HG03139 (cell line): ENCODE data around the gene FREM2.

Experiments used
- ATAC-seq: cut with Tn5 transposase; IDR thresholded peaks from one replicate; pipeline ENCODE4 v1.9.1; 2021; ENCODE audit not compliant: unreplicated experiment

The FREM2 gene

DNA sequence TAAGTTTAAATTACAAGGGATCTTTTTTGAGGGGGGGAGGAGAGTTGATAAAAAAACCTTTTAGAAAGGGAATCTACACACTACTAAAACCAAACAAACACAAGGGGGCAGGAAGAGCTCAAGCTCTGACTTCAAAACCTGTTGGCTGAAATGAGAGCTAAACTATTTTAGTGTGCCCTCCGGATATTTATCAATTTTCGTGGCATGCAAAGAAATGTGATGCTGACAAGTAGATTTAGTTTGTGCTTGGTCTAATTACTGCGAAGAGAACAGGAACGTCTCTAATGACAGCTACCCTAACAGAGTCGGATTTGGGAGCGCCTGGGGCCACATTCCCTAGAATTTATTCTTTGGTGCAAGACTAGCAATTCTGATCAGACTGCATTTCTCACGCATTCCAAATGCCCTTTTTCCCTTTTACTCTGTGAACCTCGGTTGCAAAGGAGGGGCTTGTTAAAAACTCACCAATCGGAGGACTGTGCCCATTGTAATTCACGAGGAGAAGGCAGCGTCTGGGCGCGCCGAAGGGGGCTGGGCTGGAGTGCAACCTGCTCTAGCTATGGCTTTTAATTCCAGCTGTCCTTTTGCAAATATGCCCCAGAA, 802 bp upstream of the FREM2 start:
- no peak for ATAC-seq

DNA sequence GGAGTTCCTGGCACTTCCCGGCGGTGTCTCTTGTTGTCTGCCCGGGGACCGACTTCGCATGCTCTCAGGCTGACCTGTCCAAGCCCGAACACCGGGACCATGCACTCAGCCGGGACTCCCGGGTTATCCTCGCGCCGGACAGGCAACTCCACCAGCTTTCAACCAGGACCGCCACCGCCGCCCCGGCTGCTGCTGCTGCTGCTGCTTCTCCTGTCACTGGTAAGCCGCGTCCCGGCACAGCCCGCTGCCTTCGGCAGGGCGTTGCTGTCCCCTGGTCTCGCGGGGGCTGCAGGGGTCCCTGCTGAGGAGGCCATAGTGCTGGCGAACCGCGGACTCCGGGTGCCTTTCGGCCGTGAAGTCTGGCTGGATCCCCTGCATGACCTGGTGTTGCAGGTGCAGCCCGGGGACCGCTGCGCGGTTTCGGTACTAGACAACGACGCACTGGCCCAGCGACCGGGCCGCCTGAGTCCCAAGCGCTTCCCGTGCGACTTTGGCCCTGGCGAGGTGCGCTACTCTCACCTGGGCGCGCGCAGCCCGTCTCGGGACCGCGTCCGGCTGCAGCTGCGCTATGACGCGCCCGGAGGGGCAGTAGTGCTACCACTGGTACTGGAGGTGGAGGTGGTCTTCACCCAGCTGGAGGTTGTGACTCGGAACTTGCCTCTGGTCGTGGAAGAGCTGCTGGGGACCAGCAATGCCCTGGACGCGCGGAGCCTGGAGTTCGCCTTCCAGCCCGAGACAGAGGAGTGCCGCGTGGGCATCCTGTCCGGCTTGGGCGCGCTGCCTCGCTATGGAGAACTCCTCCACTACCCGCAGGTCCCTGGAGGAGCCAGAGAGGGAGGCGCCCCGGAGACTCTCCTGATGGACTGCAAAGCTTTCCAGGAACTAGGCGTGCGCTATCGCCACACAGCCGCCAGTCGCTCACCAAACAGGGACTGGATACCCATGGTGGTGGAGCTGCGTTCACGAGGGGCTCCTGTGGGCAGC, 661 bp downstream of the FREM2 start:
- no peak for ATAC-seq

DNA sequence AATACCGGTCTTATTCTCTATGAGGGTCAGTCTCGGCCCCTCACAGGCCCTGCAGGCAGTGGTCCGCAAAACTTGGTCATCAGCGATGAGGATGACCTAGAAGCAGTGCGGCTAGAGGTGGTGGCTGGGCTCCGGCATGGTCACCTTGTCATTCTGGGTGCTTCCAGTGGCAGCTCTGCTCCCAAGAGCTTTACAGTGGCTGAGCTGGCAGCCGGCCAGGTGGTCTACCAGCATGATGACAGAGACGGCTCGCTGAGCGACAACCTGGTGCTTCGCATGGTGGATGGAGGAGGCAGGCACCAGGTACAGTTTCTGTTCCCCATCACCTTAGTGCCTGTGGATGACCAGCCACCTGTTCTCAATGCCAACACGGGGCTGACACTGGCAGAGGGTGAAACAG, 1.8 kb downstream of the FREM2 start:
- ATAC-seq: no peak

GRCh38 chr13:38690231-38690630, 3.4 kb downstream of the FREM2 start:
- ATAC-seq: no peak

DNA sequence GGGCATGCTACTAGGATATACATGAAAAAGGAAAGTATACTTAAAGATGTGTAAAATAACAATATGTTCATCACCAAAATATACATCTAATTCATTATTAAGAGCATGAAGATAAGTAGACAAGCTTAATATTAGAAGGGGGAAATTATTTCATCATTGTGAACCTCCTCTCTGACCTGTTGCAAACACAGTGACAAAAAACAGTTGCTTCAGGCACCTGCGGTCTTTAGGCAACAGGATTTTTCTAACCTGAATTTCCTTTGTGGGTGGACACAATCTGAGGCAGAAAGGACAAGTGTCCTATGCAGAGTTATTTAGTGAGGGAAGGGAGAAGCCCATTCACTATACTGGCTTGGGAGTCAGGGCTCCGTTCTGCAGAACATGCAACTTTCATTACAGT, 6.3 kb downstream of the FREM2 start:
- ATAC-seq: no peak

GRCh38 chr13:38693641-38694040, 6.8 kb downstream of the FREM2 start:
- ATAC-seq: no peak

DNA sequence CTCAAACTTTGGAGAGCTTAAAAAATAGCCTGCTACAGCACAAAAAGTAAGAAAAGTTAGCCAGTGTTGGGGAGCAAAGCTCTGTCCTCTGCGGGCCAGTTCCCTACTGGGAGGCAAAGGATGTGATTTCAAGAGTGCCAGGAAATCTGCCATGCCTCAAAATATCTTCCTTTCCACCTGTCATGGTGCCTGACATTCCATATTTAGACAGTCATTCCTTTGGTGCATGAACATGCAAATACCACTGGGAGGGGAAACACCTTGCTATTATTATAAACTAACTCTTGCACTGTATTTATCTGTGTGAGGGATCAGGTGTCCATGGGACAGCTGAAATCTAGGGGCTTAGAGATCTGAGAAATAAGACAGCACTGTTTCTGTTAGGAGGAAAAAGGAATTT, 10.3 kb downstream of the FREM2 start:
- no peak for ATAC-seq

- no peak for ATAC-seq
Measured at GRCh38 chr13:38697628-38698333, 10.9 kb downstream of the FREM2 start.

- no peak for ATAC-seq
Measured at GRCh38 chr13:38700051-38700450, 13.2 kb downstream of the FREM2 start.

DNA sequence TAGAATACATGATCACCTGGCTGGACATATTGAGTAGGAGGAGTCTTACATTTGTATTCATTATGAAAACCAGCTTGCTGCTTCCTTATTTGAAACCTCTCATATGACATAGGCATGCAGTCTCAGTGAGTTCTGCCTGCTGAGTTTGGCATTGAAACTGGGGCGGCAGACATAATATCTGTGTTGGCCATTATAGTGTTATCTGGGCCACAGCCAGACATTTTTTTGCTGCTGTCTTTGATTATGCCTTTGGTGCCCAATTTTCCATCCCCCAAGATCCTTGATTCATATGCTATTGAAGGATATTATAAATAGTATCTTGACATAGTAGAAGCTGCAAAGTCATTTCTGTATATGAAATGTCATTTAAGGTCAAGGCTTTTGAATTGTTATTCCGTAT, 15.8 kb downstream of the FREM2 start:
- no peak for ATAC-seq

DNA sequence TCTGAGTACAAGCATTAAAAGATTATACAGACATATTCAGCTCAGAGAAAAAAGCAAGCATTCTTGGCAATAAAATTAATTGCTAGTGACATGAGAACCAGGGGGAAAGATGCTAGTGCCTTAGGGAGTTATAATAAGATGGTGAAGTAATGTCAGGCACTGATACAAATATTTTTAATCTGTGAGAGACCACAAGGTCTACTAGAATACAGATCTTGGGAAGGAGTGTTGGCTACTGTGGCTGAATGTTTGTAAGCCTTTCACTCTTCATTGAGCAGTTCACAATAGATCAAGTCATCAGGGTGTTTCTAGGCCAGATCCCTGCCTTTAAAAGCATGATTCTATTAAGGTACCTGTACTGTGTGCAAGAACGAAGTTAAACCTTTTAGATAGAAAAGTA, 16.4 kb downstream of the FREM2 start:
- ATAC-seq: no peak

DNA sequence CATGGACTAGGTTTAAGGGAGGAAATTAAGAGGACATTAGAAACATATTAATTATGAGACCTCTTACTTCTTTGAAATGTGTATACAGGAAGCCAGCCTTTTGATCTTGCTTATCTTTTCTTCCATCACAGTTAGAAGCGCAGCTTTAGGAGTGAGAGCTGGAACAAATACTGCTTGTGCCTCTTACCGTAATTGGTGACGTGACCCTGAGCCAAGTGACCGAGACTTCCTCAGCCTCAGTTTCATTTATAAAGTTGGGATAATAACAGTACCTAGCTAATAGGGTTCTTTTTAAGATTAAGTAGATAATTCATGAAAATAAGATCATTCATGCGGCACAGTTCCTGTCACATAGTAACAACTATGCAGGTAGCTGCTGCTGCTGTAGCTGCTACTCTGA, 18.5 kb downstream of the FREM2 start:
- ATAC-seq: no peak

DNA sequence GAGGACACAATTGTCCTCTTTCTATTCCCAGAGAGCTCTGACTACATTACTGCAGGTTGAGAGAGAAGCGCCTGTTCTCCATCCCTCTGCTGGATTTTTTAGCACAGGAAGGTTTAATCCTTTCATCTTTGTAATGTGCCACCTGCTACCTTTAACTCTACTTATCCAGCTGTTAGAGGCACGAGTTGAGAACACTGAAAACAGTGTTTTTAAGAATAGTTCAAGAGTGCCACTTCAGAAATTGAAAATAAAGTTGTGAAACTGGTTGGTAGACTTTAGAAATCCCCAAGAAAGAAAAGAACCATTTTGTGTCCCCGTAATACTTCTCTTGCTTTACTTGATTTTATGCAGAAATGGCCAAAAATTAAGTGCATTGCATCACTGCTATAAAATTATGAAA, 20.6 kb downstream of the FREM2 start:
- no peak for ATAC-seq

GRCh38 chr13:38713046-38713445, 26.2 kb downstream of the FREM2 start:
- ATAC-seq: no peak

GRCh38 chr13:38718374-38718773, 31.5 kb downstream of the FREM2 start:
- no peak for ATAC-seq

DNA sequence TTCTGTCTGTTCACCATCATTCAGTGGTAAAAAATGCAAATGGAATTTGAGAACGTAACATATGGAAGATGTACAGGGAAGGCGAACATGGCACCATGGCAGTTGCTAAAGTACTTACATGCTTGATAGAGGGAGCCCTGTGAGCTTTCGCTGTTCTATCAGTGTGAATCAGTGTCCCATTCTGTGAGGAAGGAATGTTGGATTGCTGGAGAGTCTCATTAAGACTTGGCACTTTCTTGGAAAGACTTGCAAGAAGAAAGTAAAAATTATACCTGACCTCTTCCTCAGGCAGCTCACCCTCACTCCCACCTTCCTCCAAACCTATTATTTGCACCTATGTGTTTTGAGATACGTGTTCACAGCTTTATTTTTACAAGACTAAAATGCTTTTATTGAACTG, 43.5 kb downstream of the FREM2 start:
- no peak for ATAC-seq

DNA sequence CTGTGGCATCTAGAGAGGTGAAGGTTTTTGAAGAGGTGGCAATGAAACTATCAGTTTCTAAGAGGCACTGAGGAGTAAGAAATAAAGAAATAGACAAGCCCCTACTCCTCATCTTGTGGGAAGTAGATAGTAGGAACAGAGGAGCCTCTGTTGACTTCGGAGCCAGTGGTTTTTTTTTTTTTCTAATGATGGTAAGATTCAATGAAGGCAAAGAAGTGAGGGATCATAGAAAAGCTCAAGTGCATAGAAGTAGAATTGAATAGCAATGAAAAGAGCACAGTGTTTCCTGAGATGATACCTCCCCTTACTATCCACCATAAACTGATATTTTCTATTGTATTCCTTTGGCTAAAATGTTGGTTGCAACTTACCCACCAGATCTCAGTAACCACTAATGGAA, 46.3 kb downstream of the FREM2 start:
- ATAC-seq: no peak

- no peak for ATAC-seq
Measured at GRCh38 chr13:38735665-38736440, 49.0 kb downstream of the FREM2 start.

DNA sequence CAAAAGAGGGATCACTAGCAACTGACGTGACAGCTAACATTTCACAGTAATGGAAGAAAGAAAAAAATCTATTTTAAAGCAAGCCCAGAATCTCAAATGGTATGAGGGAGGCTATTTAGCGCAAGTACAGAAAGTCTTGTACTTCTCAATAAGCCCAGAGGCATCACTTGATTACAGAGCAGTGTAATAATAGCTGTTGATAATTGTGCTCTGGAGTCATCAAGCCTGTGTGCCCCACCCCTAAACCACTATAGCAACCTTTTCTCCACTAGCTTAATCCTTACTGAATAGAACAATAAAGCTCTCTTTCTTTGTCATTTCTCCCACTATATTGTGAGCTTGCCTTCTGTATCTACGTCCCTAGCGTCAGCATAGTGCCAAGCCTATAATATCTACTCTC, 56.6 kb downstream of the FREM2 start:
- no peak for ATAC-seq

DNA sequence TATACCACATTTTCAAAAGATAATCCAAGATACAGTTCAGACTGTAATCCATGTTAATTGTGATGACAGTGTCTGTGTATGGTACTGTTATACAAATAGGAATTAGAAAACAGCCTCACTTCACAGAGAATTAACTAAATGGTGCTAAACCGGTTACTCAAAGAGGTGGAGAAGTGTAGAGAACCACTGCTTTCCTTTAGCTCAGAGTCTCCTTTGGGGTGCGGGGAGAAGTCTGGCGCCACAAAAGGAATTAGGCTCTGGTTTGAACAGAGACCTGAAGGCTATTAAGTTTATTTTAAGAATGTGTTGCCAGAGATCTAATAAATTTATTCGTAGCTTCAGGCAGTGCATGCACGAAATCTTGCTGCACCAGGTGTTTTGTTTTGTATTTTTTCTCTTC, 65.8 kb downstream of the FREM2 start:
- ATAC-seq: no peak

DNA sequence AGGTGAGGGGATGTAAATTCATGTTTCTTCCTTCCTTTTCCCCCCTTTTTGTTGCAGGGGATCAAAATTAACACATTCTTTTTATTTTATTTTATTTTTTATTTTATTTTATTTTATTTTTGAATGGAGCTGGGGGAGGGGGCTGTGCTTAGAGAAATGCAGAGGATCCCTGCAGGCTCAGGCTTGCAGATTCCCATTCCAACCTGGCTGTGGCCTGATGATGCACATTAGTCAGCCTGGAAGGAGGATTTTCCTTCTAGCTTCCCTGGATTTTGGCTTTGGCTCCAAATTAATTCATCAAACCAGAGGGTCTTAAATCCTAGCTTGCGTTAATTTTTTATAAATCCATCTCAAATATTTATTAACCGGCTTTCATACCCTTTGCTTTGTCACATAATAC, 67.0 kb downstream of the FREM2 start:
- ATAC-seq: no peak
